ENCODE data around the gene PM20D1. TPM values are rescaled to one million over a fixed set of nuclear protein-coding genes. Genes with fewer than 3 reads are reported as not detected.

The PM20D1 gene
- total and polyA plus RNA-seq, 12 donors: 0.12 to 1.9 (median 0.66) TPM

- TF ChIP-seq, protein P1, sequence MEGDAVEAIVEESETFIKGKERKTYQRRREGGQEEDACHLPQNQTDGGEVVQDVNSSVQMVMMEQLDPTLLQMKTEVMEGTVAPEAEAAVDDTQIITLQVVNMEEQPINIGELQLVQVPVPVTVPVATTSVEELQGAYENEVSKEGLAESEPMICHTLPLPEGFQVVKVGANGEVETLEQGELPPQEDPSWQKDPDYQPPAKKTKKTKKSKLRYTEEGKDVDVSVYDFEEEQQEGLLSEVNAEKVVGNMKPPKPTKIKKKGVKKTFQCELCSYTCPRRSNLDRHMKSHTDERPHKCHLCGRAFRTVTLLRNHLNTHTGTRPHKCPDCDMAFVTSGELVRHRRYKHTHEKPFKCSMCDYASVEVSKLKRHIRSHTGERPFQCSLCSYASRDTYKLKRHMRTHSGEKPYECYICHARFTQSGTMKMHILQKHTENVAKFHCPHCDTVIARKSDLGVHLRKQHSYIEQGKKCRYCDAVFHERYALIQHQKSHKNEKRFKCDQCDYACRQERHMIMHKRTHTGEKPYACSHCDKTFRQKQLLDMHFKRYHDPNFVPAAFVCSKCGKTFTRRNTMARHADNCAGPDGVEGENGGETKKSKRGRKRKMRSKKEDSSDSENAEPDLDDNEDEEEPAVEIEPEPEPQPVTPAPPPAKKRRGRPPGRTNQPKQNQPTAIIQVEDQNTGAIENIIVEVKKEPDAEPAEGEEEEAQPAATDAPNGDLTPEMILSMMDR (IDR thresholded peaks at IDR 0.05): no peak
- Histone ChIP-seq H3K27me3 (no peaks in the 10 kb centered on the region), H3K4me1 (peaks cover 0 to 38% (median 12%) of the 10 kb centered on the region in 9 donors), H3K9me3 (no peaks in the 10 kb centered on the region), H3K4me3 (no peak overlapping the region), H3K27ac (peak overlapping the region in 9 of 10 donors; percentile 39 to 78 (median 60)), H3K36me3 (peaks cover 0 to 29% (median 9%) of the 10 kb centered on the region in 9 donors)
- ATAC-seq (peak in 3 of 8 donors; percentile 36 to 47 (median 44)), DNase-seq (no peak)
- WGBS, 2 donors: 41 to 43% methylated on average over 4 of the region's 4 CpGs
- intact Hi-C loops (cut with DNase I): no loop called here
These were observed 63.3 kb downstream of the PM20D1 start for GRCh38 chr1:205786601-205787000.

DNA sequence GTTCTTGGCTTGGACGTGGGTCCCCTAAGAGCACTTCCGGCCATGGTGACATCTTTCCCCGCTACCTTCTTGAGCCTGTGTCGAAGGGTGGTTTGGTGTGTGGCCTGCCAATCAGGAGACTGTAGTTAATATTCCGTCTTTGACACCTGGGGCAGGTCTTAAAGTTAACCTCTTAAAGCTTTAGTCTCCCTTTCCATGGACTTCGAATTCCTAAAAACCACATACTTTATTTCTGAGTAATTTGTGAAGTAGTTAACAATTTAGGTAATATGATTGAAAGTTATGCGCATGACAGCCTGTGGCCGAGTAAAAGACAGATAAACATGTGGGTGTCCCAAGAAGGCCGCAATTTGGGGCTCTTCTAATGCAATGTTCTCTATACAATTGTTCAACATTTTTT, 64.5 kb downstream of the PM20D1 start:
- Histone ChIP-seq H3K9me3 (no peaks in the 10 kb centered on the region), H3K4me1 (peaks cover 0 to 37% (median 12%) of the 10 kb centered on the region in 9 donors), H3K4me3 (no peak overlapping the region), H3K27me3 (no peaks in the 10 kb centered on the region), H3K36me3 (peaks cover 0 to 17% (median 4%) of the 10 kb centered on the region in 9 donors), H3K27ac (peak overlapping the region in 4 of 10 donors; percentile 8 to 73 (median 53))
- no peak for ATAC-seq
- intact Hi-C loops (cut with DNase I): no loop called here
- DNase-seq: no peak
- 90 to 91% methylated on average over 9 of the region's 9 CpGs for WGBS, 2 donors
- TF ChIP-seq, protein P1 (IDR thresholded peaks at IDR 0.05): no peak

DNA sequence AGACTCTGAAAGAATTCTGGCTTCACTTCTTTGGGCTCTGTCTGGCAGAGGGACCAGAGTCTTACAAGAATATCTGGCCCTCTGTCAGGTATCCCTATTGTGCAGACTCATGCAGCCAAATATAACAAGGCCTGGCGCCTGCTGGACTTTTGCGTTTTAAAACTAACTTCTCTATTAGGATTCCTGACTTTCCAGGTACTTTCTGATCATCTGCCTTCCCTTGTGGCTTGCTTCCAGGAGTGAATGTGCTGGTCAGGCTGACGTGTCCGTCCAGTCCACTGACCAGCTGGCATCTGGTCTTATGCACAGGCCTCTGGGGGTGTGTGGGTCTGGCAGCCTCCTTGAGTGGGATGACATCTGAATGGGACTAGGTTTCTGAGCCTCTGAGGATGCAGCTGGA, 66.0 kb downstream of the PM20D1 start:
- H3K4me3 ChIP-seq: no peak overlapping the region
- TF ChIP-seq, protein P1 (IDR thresholded peaks at IDR 0.05): no peak
- ATAC-seq: peak; percentile 35 to 83 (median 68)
- peak overlapping the region; percentile 53 to 85 (median 78) for H3K27ac ChIP-seq
- H3K36me3 ChIP-seq: peaks cover 0 to 2% (median 0%) of the 10 kb centered on the region in 9 donors
- DNase-seq: no peak
- H3K4me1 ChIP-seq: peaks cover 0 to 37% (median 12%) of the 10 kb centered on the region in 9 donors
- intact Hi-C loops (cut with DNase I): no loop called here
- H3K9me3 ChIP-seq: no peaks in the 10 kb centered on the region
- no peaks in the 10 kb centered on the region for H3K27me3 ChIP-seq
- 41 to 49% methylated on average over 4 of the region's 4 CpGs for WGBS, 2 donors

- TF ChIP-seq, protein P1 (IDR thresholded peaks at IDR 0.05): no peak
- intact Hi-C loops (cut with DNase I): no loop called here
- H3K4me3 ChIP-seq: no peak overlapping the region
- H3K27me3 ChIP-seq: no peaks in the 10 kb centered on the region
- H3K36me3 ChIP-seq: no peaks in the 10 kb centered on the region
- no peaks in the 10 kb centered on the region for H3K9me3 ChIP-seq
- peak overlapping the region; percentile 37 to 85 (median 78) for H3K27ac ChIP-seq
- DNase-seq: no peak
- ATAC-seq: peak in 1 of 8 donors; percentile 1
- peaks cover under 1 to 37% (median 12%) of the 10 kb centered on the region in 9 donors for H3K4me1 ChIP-seq
These were observed 66.5 kb downstream of the PM20D1 start for GRCh38 chr1:205783433-205783795.
